PC-9 (cell line): ENCODE measurements around the gene CISTR. TPM values are rescaled to one million over a fixed set of nuclear protein-coding genes. Genes with fewer than 3 reads are reported as not detected.
A peak's percentile ranks its signal among the peaks of the same experiment; 100 is the strongest.

ENCODE experiments used
- BruUV-seq: library from RNA; stranded (reverse); fragments of 400-500 nt; replicated peaks from 2 replicates; lab custom pipeline; 2021; lab: Mats Ljungman, UMichigan
- CTCF ChIA-PET: fragments of 300-600 bp; sonication (Branson Sonifier 250); formaldehyde crosslinking; loops from one replicate; lab custom pipeline; 2022; ENCODE audit warnings: antibody characterized with exemption; lab: Charles Lee
- POLR2A ChIA-PET: fragments of 300-600 bp; sonication (Branson Sonifier 250); formaldehyde crosslinking; loops from one replicate; lab custom pipeline; 2022; ENCODE audit warnings: antibody characterized with exemption; ENCODE audit not compliant: unreplicated experiment; lab: Charles Lee
- DNase-seq, 2 experiments: peaks; one replicate each; pipeline versions ENCODE4 v3.0.0 to v3.0.0-alpha.2; 2015 to 2022; ENCODE audit warnings: mixed read lengths in 1 of 2
- H2AFZ ChIP-seq: fragments of 200-600 bp; sonication (generic); 2 replicates; pipeline ENCODE4 v1.8.1; 2017; ENCODE audit warnings: antibody characterized with exemption
- H3F3A ChIP-seq: fragments of 200-600 bp; sonication (generic); 2 replicates; pipeline ENCODE4 v1.8.1; 2017; ENCODE audit warnings: antibody characterized with exemption, mild to moderate bottlenecking, low read depth; ENCODE audit not compliant: insufficient read depth
- H3K27ac ChIP-seq: fragments of 200-600 bp; sonication (generic); 2 replicates; pipeline ENCODE4 v1.6.1; 2016; ENCODE audit warnings: mixed run types
- H3K27me3 ChIP-seq: fragments of 200-600 bp; sonication (generic); 2 replicates; pipeline ENCODE4 v1.6.1; 2016; ENCODE audit warnings: low read depth, mixed run types; ENCODE audit not compliant: insufficient read depth
- H3K36me3 ChIP-seq: fragments of 200-600 bp; sonication (generic); 2 replicates; pipeline ENCODE4 v1.6.1; 2016; ENCODE audit warnings: low read depth, mixed run types
- H3K4me1 ChIP-seq: fragments of 200-600 bp; sonication (generic); replicated peaks from 2 replicates; pipeline ENCODE4 v1.6.1; 2016; ENCODE audit warnings: mixed run types; ENCODE audit not compliant: insufficient read depth
- H3K4me2 ChIP-seq: fragments of 200-600 bp; sonication (generic); 2 replicates; pipeline ENCODE4 v1.6.1; 2017; ENCODE audit warnings: mixed run types
- H3K4me3 ChIP-seq: fragments of 200-600 bp; sonication (generic); 2 replicates; pipeline ENCODE4 v1.6.1; 2016; ENCODE audit warnings: mixed run types
- H3K79me2 ChIP-seq: fragments of 200-600 bp; sonication (generic); 2 replicates; pipeline ENCODE4 v1.6.1; 2017; ENCODE audit warnings: low read depth, mixed run types
- H3K9me2 ChIP-seq: fragments of 200-600 bp; sonication (generic); 2 replicates; pipeline ENCODE4 v1.8.1; 2017; ENCODE audit warnings: mild to moderate bottlenecking; ENCODE audit not compliant: insufficient read depth
- H3K9me3 ChIP-seq: fragments of 200-600 bp; sonication (generic); 2 replicates; pipeline ENCODE4 v1.8.1; 2016; ENCODE audit warnings: low read depth; ENCODE audit not compliant: insufficient read depth
- H4K20me1 ChIP-seq: fragments of 200-600 bp; sonication (generic); 2 replicates; pipeline ENCODE4 v1.8.1; 2017; ENCODE audit not compliant: insufficient read depth
- EZH2 ChIP-seq: fragments of 200-600 bp; sonication (generic); IDR thresholded peaks from 2 replicates; pipeline ENCODE4 v1.8.0; 2017; ENCODE audit warnings: antibody characterized with exemption, low read depth
- intact Hi-C: fragments of 100-400 bp; cut with micrococcal nuclease; formaldehyde crosslinking; loops from one replicate; pipeline ENCODE4 v1.10.0; 2022; ENCODE audit not compliant: unreplicated experiment
- total RNA-seq: library from RNA; stranded (reverse); gene quantifications from 2 replicates; pipeline ENCODE4 v1.2.3, GENCODE V29; 2021
- TF ChIP-seq, protein P1 (sequence below): fragments of 200-600 bp; sonication (generic); conservative IDR thresholded peaks from 2 replicates; pipeline ENCODE4 v1.6.1; 2017; ENCODE audit warnings: mixed run types, antibody characterized with exemption, mild to moderate bottlenecking, moderate library complexity

The CISTR gene
- total RNA-seq, 1 experiment from 2014 or later = not detected

DNA sequence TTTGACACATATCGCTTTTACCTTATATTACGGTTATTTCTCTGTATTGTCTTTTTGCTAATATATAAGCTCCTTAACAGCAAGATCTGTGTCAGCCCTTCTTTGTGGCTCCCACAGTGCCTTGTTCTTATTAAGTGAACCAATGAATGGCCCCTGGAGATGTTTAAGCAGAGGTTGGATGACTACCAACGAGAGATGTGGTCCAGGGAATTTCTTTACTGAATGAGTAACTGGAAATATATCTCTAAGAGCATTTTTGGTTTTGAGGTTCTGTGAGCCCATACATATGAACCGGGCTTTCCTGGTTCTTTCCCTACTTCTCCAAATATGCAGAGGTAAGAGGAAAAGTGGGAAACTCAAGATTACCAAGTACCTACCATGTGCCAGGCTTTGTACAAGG, 48.0 kb downstream of the CISTR start:
- H3K27me3 ChIP-seq = peaks cover 34% of the 10 kb centered on the region
- no peaks in the 10 kb centered on the region for H3K79me2 ChIP-seq
- no peak for TF ChIP-seq EZH2
- TF ChIP-seq, protein P1, sequence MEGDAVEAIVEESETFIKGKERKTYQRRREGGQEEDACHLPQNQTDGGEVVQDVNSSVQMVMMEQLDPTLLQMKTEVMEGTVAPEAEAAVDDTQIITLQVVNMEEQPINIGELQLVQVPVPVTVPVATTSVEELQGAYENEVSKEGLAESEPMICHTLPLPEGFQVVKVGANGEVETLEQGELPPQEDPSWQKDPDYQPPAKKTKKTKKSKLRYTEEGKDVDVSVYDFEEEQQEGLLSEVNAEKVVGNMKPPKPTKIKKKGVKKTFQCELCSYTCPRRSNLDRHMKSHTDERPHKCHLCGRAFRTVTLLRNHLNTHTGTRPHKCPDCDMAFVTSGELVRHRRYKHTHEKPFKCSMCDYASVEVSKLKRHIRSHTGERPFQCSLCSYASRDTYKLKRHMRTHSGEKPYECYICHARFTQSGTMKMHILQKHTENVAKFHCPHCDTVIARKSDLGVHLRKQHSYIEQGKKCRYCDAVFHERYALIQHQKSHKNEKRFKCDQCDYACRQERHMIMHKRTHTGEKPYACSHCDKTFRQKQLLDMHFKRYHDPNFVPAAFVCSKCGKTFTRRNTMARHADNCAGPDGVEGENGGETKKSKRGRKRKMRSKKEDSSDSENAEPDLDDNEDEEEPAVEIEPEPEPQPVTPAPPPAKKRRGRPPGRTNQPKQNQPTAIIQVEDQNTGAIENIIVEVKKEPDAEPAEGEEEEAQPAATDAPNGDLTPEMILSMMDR = no peak
- no peaks in the 10 kb centered on the region for H3K4me1 ChIP-seq
- intact Hi-C loops = loop anchor here (2.0 to 5.0 kb wide), 3 partner anchors 284 to 505 kb away; partner anchors contain the start of genes HOXC10 and HOXC8
- no peaks in the 10 kb centered on the region for H4K20me1 ChIP-seq
- no peaks in the 10 kb centered on the region for H3K9me2 ChIP-seq
- no peak overlapping the region for H3K4me2 ChIP-seq
- no peaks in the 10 kb centered on the region for H3K36me3 ChIP-seq
- no peak overlapping the region for H2AFZ ChIP-seq
- DNase-seq = no peak
- no peak overlapping the region for H3K4me3 ChIP-seq
- H3K9me3 ChIP-seq = no peaks in the 10 kb centered on the region
- CTCF ChIA-PET = interaction anchor here (0.7 to 1.0 kb wide), 3 partner anchors 42 to 1000 kb away, joined by 3 to 14 read pairs (median 3); partner anchors contain the start of gene KRT77
- POLR2A ChIA-PET = no interaction called here
- H3K27ac ChIP-seq = no peak overlapping the region
- H3F3A ChIP-seq = no peaks in the 10 kb centered on the region
- BruUV-seq = no TSS peak

DNA sequence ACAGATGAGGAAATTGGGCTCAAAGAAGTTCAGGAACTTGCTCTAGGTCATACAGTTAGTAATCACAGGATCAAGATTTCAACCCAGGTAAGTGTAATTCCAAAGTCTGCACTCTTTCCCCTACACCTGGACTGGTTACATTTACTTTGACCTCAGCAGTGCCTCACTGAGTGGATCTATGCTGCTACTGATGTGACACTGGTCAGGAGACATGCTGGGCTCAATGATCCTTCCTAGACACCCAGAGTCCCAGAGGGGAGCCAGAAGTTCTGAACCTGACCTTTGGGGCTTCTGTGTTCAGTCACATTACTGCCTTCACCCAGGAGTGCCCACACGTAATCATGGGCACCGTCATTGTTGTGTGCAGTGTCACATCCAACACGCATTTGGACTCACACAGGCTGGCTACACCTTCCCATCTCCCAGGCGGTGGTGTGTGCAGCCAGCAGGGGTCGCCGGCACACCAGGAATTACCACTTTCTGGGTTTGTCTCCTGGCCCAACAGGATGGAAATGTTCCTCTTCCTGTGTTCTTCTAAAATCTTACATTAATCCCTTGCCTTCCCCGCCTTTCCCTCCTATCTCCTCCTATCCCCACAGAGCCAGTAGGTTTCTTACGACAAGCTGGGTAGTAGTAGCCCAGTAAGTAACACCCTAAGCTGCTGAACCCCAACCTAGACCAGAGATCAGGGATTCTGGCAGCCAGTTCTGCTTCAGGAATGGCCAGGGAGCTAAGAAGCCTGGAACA, 50.1 kb downstream of the CISTR start:
- Histone ChIP-seq H3K4me3 (no peak overlapping the region), H3K4me1 (peaks cover 3% of the 10 kb centered on the region; the same call in 1 of the 2 replicates), H2AFZ (0 out of 2 replicates have a peak overlapping the region, but pooled peaks have one; percentile 46), H3K9me3 (no peaks in the 10 kb centered on the region), H3K27ac (no peak overlapping the region), H4K20me1 (no peaks in the 10 kb centered on the region), H3F3A (0 out of 2 replicates have a peak, but pooled peaks cover 2% of the 10 kb centered on the region), H3K79me2 (no peaks in the 10 kb centered on the region), H3K9me2 (no peaks in the 10 kb centered on the region), H3K27me3 (peaks cover 22% of the 10 kb centered on the region), H3K4me2 (no peak overlapping the region), H3K36me3 (no peaks in the 10 kb centered on the region)
- intact Hi-C loops = loop anchor here (1.0 to 5.0 kb wide), 5 partner anchors 42 to 507 kb away; partner anchors contain the start of genes HOXC10 and HOXC8
- DNase-seq = peak in 1 of 2 experiments; percentile 79
- ChIA-PET CTCF (interaction anchor here (0.8 to 1.4 kb wide), 2 partner anchors 42 to 45 kb away, joined by 9 to 18 read pairs; no protein-coding TSS in a partner anchor), POLR2A (no interaction called here)
- BruUV-seq = no TSS peak
- TF ChIP-seq, protein P1 = peak; percentile 82
- no peak for TF ChIP-seq EZH2

DNA sequence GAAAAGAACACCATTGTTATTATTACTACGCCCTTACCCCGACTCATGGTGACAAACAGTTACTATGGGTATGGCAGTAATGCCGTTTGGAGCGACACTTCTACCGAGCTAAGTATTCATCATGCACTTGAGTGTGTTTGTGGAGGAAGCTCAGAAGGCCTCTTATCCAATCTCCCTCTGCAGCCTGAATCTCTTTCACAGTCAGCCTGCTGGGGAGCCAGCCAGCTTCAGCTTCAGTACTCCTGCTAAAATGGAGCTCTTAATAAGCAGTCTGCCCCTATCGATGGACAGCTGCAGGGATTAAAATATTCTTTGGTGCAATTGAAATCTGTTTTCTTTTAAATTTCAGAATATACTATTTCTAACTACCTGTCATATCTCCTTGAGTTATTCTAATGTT, 51.2 kb downstream of the CISTR start:
- Histone ChIP-seq H3K4me1 (peaks cover 10% of the 10 kb centered on the region; the same call in 1 of the 2 replicates), H3K27me3 (peaks cover 17% of the 10 kb centered on the region), H3K4me2 (no peak overlapping the region), H3K27ac (no peak overlapping the region), H3K9me2 (no peaks in the 10 kb centered on the region), H3K36me3 (no peaks in the 10 kb centered on the region), H3K9me3 (no peaks in the 10 kb centered on the region), H3K79me2 (no peaks in the 10 kb centered on the region), H4K20me1 (no peaks in the 10 kb centered on the region), H3K4me3 (no peak overlapping the region), H2AFZ (no peak overlapping the region), H3F3A (0 out of 2 replicates have a peak, but pooled peaks cover 4% of the 10 kb centered on the region)
- no peak for TF ChIP-seq EZH2
- TF ChIP-seq, protein P1 = no peak
- ChIA-PET POLR2A (no interaction called here), CTCF (interaction anchor here (0.7 to 0.9 kb wide), 2 partner anchors 43 to 45 kb away, joined by 6 read pairs; no protein-coding TSS in a partner anchor)
- intact Hi-C loops = loop anchor here (2.0 to 5.0 kb wide), 3 partner anchors 287 to 500 kb away; partner anchors contain the start of genes HOXC10 and HOXC8
- no TSS peak for BruUV-seq
- no peak for DNase-seq
